GM23338 (cell line): Measurements from ENCODE around the gene MALRD1. TPM values are rescaled to one million over a fixed set of nuclear protein-coding genes. Genes with fewer than 3 reads are reported as not detected.

Experiments
- ATAC-seq: fragments of 200-7000 bp; cut with Tn5 transposase; 3 replicates; pipeline ENCODE4 v1.9.1; 2020
- DNase-seq: peaks from one replicate; pipeline ENCODE4 v3.0.0-alpha.2; 2015; ENCODE audit warnings: low spot score
- H2AFZ ChIP-seq: fragments of 200-600 bp; sonication (generic); 2 replicates; pipeline ENCODE4 v1.8.0; 2016; ENCODE audit warnings: antibody characterized with exemption, mild to moderate bottlenecking, moderate library complexity
- H3F3A ChIP-seq: fragments of 200-600 bp; sonication (generic); replicated peaks from 2 replicates; pipeline ENCODE4 v1.8.0; 2017; ENCODE audit warnings: antibody characterized with exemption, mixed run types, low read depth
- H3K27ac ChIP-seq: fragments of 200-600 bp; sonication (generic); 2 replicates; pipeline ENCODE4 v1.6.1; 2016; ENCODE audit warnings: low read depth
- H3K27me3 ChIP-seq: fragments of 200-600 bp; sonication (generic); 2 replicates; pipeline ENCODE4 v1.8.0; 2016; ENCODE audit warnings: mild to moderate bottlenecking, mixed run types, moderate library complexity; ENCODE audit not compliant: insufficient read depth
- H3K36me3 ChIP-seq: fragments of 200-600 bp; sonication (generic); 2 replicates; pipeline ENCODE4 v1.8.0; 2016; ENCODE audit warnings: mild to moderate bottlenecking; ENCODE audit not compliant: insufficient read depth
- H3K4me1 ChIP-seq: fragments of 200-600 bp; sonication (generic); 2 replicates; pipeline ENCODE4 v1.8.0; 2016; ENCODE audit warnings: mild to moderate bottlenecking, moderate library complexity; ENCODE audit not compliant: insufficient read depth
- H3K4me2 ChIP-seq: fragments of 200-600 bp; sonication (generic); 2 replicates; pipeline ENCODE4 v1.7.1; 2017; ENCODE audit warnings: mixed run types
- H3K4me3 ChIP-seq: fragments of 200-600 bp; sonication (generic); 2 replicates; pipeline ENCODE4 v1.6.1; 2016; ENCODE audit warnings: mixed run types
- H3K79me2 ChIP-seq: fragments of 200-600 bp; sonication (generic); replicated peaks from 2 replicates; pipeline ENCODE4 v1.8.0; 2017; ENCODE audit warnings: mild to moderate bottlenecking; ENCODE audit not compliant: insufficient read depth
- H3K9me2 ChIP-seq: fragments of 200-600 bp; sonication (generic); 2 replicates; pipeline ENCODE4 v1.8.0; 2017; ENCODE audit not compliant: insufficient read depth
- H4K20me1 ChIP-seq: fragments of 200-600 bp; sonication (generic); replicated peaks from 2 replicates; pipeline ENCODE4 v1.8.0; 2017; ENCODE audit warnings: mild to moderate bottlenecking; ENCODE audit not compliant: insufficient read depth
- H3K27ac Mint-ChIP-seq: 2 replicates; pipeline ENCODE4 v1.8.0; 2020; ENCODE audit warnings: inconsistent platforms, mild to moderate bottlenecking, moderate library complexity, mixed read lengths
- H3K27me3 Mint-ChIP-seq: 3 replicates; pipeline ENCODE4 v1.8.0; 2022; ENCODE audit warnings: low read depth, mild to moderate bottlenecking, moderate library complexity, mixed read lengths, inconsistent platforms; ENCODE audit not compliant: insufficient read depth, poor library complexity
- H3K36me3 Mint-ChIP-seq: 3 replicates; pipeline ENCODE4 v1.8.0; 2021; ENCODE audit warnings: low read depth, mild to moderate bottlenecking, inconsistent platforms, moderate library complexity, mixed read lengths
- H3K4me1 Mint-ChIP-seq: 3 replicates; pipeline ENCODE4 v1.8.0; 2020; ENCODE audit warnings: mild to moderate bottlenecking, inconsistent platforms, mixed read lengths
- H3K4me3 Mint-ChIP-seq: 3 replicates; pipeline ENCODE4 v1.8.0; 2021; ENCODE audit warnings: moderate library complexity, mild to moderate bottlenecking, inconsistent platforms, mixed read lengths
- H3K9me3 Mint-ChIP-seq: 3 replicates; pipeline ENCODE4 v1.8.0; 2020; ENCODE audit warnings: moderate library complexity, mild to moderate bottlenecking, inconsistent platforms, mixed read lengths
- ETS1 ChIP-seq: IDR thresholded peaks from 2 replicates; pipeline ENCODE4 v1.6.1; 2016; ENCODE audit warnings: antibody characterized with exemption
- EZH2 ChIP-seq: fragments of 200-600 bp; sonication (generic); IDR thresholded peaks from one replicate; pipeline ENCODE4 v1.8.0; 2017; ENCODE audit warnings: antibody characterized with exemption, mild to moderate bottlenecking, low read depth; ENCODE audit not compliant: unreplicated experiment
- EZH2phosphoT487 ChIP-seq: fragments of 200-600 bp; sonication (generic); IDR thresholded peaks from one replicate; pipeline ENCODE4 v1.8.1; 2018; ENCODE audit warnings: antibody characterized with exemption; ENCODE audit not compliant: unreplicated experiment
- JUNB ChIP-seq: IDR thresholded peaks from one replicate; pipeline ENCODE4 v1.6.1; 2016; ENCODE audit warnings: antibody characterized with exemption; ENCODE audit not compliant: unreplicated experiment
- NANOG ChIP-seq: IDR thresholded peaks from 2 replicates; pipeline ENCODE4 v1.6.1; 2016; ENCODE audit warnings: antibody characterized with exemption, borderline replicate concordance
- POLR2AphosphoS5 ChIP-seq: IDR thresholded peaks from 2 replicates; pipeline ENCODE4 v1.6.1; 2016; ENCODE audit warnings: antibody characterized with exemption, low read depth
- ZNF114 ChIP-seq: fragments of 250-450 bp; sonication (Bioruptor Pico); IDR thresholded peaks from 2 replicates; pipeline ENCODE4 v1.5.0; 2020; ENCODE audit warnings: mild to moderate bottlenecking, moderate library complexity
- ZNF462 ChIP-seq: fragments of 250-450 bp; sonication (Bioruptor Pico); IDR thresholded peaks from 2 replicates; pipeline ENCODE4 v1.5.0; 2020; ENCODE audit warnings: mild to moderate bottlenecking, moderate library complexity
- polyA plus RNA-seq: library from polyadenylated mRNA; unstranded; fragments of >200 nt; fragmentation: Nextera tagmentation; extraction: Ambion mirVana; gene quantifications from 2 replicates; pipeline ENCODE4 v1.2.1, GENCODE V29; 2016
- total RNA-seq: library from RNA; depleted of rRNA; stranded (reverse); fragments of >200 nt; shearing (Covaris generic); gene quantifications from 2 replicates; pipeline ENCODE4 v1.2.3, GENCODE V29; 2014
- TF ChIP-seq, protein P1 (sequence below), 2 experiments: fragments of 200-600 bp in 1 of 2; sonication (generic) in 1 of 2; conservative IDR thresholded peaks; 2 replicates each; pipeline versions ENCODE4 v1.5.1 to v1.6.1; 2016 to 2017; ENCODE audit warnings: antibody characterized with exemption in 2 of 2, low read depth in 2 of 2, mild to moderate bottlenecking in 2 of 2, moderate library complexity in 1 of 2

The MALRD1 gene
- total and polyA plus RNA-seq, 2 experiments from 2014 or later = 0.42 to 1.9 TPM

- Histone ChIP-seq H3K27me3 (no peaks in the 10 kb centered on the region), H3K9me2 (no peaks in the 10 kb centered on the region), H4K20me1 (no peaks in the 10 kb centered on the region), H3F3A (no peaks in the 10 kb centered on the region), H3K79me2 (no peaks in the 10 kb centered on the region), H2AFZ (no peak overlapping the region), H3K4me3 (no peak overlapping the region), H3K36me3 (no peaks in the 10 kb centered on the region), H3K27ac (no peak overlapping the region), H3K4me1 (no peaks in the 10 kb centered on the region), H3K4me2 (no peak overlapping the region)
- Mint-ChIP-seq H3K27me3 (no peaks in the 10 kb centered on the region), H3K9me3 (no peaks in the 10 kb centered on the region), H3K27ac (no peak overlapping the region), H3K36me3 (no peaks in the 10 kb centered on the region), H3K4me1 (no peaks in the 10 kb centered on the region), H3K4me3 (no peak overlapping the region)
- no peak for TF ChIP-seq ETS1
- no peak for TF ChIP-seq ZNF114 (CRISPR knock-in tag)
- TF ChIP-seq JUNB = no peak
- no peak for TF ChIP-seq NANOG
- DNase-seq = no peak
- ATAC-seq = no peak
These were observed 572.2 kb downstream of the MALRD1 start for GRCh38 chr10:19620811-19621210.

DNA sequence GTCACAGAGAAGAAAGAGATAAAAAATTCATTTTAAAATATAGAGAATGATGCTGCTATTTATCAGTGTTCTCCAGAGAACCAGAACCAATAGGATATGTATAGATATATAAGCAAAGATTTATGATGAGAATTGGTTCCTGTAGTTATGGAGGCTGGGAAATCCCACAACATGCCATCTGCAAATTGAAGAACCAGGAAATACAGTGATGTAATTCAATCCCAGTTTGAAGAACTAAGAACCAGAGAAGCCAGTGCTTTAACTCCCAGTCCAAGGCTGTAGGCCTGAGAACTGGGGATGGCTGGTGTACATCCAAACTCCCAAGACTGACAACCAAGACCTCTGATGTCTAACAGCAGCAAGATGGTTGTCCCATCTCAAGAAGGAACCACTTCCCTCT, 574.7 kb downstream of the MALRD1 start:
- no peaks in the 10 kb centered on the region for H3K27me3 Mint-ChIP-seq
- Histone ChIP-seq H3K4me1 (no peaks in the 10 kb centered on the region), H2AFZ (no peak overlapping the region), H3K27me3 (no peaks in the 10 kb centered on the region), H3K79me2 (no peaks in the 10 kb centered on the region), H3K4me2 (no peak overlapping the region), H3K4me3 (no peak overlapping the region), H3K9me2 (no peaks in the 10 kb centered on the region), H3K36me3 (no peaks in the 10 kb centered on the region), H4K20me1 (no peaks in the 10 kb centered on the region), H3F3A (no peaks in the 10 kb centered on the region), H3K27ac (no peak overlapping the region)
- no peak for DNase-seq
- no peaks in the 10 kb centered on the region for H3K36me3 Mint-ChIP-seq
- H3K4me3 Mint-ChIP-seq = no peak overlapping the region
- no peaks in the 10 kb centered on the region for H3K4me1 Mint-ChIP-seq
- no peak for ATAC-seq
- H3K9me3 Mint-ChIP-seq = no peaks in the 10 kb centered on the region
- no peak overlapping the region for H3K27ac Mint-ChIP-seq
- no peak for TF ChIP-seq ZNF462 (CRISPR knock-in tag)
- TF ChIP-seq, protein P1, sequence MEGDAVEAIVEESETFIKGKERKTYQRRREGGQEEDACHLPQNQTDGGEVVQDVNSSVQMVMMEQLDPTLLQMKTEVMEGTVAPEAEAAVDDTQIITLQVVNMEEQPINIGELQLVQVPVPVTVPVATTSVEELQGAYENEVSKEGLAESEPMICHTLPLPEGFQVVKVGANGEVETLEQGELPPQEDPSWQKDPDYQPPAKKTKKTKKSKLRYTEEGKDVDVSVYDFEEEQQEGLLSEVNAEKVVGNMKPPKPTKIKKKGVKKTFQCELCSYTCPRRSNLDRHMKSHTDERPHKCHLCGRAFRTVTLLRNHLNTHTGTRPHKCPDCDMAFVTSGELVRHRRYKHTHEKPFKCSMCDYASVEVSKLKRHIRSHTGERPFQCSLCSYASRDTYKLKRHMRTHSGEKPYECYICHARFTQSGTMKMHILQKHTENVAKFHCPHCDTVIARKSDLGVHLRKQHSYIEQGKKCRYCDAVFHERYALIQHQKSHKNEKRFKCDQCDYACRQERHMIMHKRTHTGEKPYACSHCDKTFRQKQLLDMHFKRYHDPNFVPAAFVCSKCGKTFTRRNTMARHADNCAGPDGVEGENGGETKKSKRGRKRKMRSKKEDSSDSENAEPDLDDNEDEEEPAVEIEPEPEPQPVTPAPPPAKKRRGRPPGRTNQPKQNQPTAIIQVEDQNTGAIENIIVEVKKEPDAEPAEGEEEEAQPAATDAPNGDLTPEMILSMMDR (conservative IDR thresholded peaks at IDR 0.05; ENCODE audit: low read depth in 2 of 2) = no peak
- TF ChIP-seq EZH2 = no peak
- no peak for TF ChIP-seq EZH2phosphoT487
- TF ChIP-seq POLR2AphosphoS5 = no peak
- no peak for TF ChIP-seq JUNB
- TF ChIP-seq ETS1 = no peak
